C4-2B (cell line): ENCODE data around the gene RNPEPL1.

Source experiments
- CTCF ChIP-seq: fragments of 450-650 bp; conservative IDR thresholded peaks from 2 replicates; pipeline ENCODE4 v1.5.1; 2017; ENCODE audit warnings: mild to moderate bottlenecking
- ZFX ChIP-seq: fragments of 450-650 bp; IDR thresholded peaks from 2 replicates; pipeline ENCODE4 v1.6.1; 2017

GRCh38 chr2:240588669-240589068, 20.4 kb downstream of the RNPEPL1 start:
- TF ChIP-seq CTCF (no peak), ZFX (no peak)
